GM21786 (cell line): Measurements from ENCODE around the gene UBE3D.
"Not testable (repeated sequence)": the region's sequence is repeated elsewhere in the genome, so short reads cannot be mapped to it uniquely, and the experiment has no call there.

Experiments
- ATAC-seq: cut with Tn5 transposase; IDR thresholded peaks from one replicate; pipeline ENCODE4 v1.9.1; 2021; ENCODE audit not compliant: unreplicated experiment

UBE3D gene

DNA sequence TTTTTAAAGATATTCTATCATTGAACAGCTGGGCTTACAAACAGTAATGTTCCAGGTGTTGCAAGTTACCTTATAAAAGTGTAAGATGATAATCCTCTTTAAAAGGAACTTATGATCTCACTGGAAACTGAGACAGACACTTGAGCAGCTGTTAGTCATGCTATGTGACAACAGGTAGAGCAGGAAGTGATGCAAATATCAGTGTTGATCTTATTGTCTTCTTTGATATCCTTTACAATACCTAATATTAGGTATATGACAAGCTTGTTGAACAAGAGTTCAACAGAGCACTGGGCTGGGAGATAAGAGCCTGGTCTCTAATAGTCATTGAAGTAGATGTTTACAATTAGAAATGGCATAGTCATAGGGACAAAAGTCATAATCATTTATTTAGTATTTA is 150.0 kb downstream of the UBE3D start:
- no peak for ATAC-seq

DNA sequence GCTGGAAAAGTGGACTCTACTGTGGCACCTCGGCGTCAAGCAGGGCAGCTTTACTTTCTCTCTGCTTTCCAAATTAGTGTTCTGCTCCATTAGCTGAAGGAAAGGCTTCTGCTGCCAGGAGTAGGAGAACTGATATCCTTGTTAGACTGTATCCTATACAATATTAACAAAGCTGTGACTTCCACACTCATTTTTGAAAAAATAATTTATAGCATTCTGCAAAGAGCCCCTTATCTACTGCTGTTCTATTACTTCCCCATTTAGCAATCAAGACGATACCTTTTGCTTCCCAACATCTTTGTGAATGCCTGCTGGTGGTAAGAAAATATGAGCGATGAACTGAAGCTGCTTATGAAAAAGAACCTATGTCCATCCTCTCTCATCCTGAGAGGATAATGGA is 151.1 kb downstream of the UBE3D start:
- ATAC-seq, result no peak

- no peak for ATAC-seq
These were observed 154.8 kb downstream of the UBE3D start for GRCh38 chr6:82910820-82911219.

DNA sequence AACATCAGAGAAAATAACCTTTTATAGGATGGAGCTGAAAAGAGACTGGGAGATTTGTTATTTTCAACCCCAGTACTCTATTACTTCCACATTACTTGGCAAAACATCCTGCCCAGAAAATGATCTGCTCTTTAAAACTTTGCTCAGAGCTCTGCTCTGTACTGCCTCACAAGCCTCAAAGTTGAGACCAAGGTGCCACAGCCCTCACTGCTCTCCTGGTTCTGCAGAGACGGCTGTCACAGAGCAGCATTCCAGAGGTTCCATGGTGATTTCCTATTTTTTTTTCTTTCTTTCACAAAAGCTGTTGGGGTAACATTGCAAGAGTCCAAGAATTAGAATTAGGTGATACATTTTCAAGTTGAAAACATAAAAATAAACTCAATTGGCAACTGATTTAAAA is 155.2 kb downstream of the UBE3D start:
- ATAC-seq, result no peak

DNA sequence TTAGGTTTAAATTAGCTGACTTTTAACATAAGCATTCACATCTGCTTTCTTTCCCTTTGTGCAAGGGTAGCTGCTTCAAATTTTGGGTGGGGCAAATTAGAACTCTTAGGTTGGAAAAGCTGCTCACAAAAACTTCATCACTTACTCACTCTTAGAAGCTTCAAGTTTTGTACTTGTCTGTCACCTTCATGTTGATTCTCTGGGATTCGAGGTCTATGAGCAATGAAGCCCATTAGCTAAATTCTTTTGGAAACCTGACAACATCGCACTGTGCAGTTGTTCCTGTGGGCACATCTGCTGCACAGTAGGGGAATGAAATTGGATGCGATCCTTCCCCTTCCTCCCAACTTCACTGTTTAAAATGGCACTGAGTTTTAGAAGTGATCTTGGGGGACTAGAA is 156.1 kb downstream of the UBE3D start:
- no peak for ATAC-seq

DNA sequence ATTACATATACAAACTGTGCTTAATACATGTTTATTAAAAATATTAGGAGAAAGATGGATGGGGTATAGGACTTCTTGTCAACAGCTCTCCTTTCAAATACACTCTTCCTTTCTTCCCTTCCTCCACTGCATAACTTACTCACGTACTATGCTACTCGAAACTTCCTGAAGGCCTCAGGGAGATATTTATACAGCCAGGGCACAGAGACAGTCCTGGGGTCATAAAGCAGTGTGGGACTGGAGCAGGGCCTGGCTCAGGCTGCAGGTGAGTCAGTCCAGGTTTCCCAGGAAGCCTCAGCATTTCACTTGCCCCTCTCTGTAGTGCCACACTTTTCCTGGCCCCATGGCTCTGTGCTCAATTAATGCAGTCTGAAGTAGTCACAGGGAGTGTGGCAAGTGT is 157.0 kb downstream of the UBE3D start:
- ATAC-seq, result no peak

GRCh38 chr6:82906951-82907350 is 158.7 kb downstream of the UBE3D start:
- ATAC-seq, result no peak

DNA sequence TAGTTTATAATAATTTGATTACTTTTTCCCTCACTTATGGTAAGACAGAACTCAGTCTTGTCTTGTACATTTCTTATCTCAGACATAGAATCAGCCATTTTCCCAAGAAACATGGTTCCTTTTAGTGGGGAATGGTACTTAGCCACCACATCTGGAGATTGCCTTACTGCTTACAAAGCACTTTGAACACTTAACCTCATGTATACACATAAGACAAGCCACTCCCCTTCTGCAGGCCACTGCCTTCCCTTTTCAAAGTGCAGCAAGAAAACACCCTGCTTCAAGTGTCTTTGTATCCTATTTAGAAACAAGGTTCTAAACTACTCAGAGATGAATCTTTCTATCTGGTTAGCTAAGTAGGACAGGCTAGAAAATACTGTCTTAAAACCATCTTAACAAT is 159.2 kb downstream of the UBE3D start:
- no peak for ATAC-seq

GRCh38 chr6:82904860-82905259 is 160.8 kb downstream of the UBE3D start:
- ATAC-seq, result no peak

- ATAC-seq, result no peak
These were observed 161.4 kb downstream of the UBE3D start for GRCh38 chr6:82904257-82904656.

DNA sequence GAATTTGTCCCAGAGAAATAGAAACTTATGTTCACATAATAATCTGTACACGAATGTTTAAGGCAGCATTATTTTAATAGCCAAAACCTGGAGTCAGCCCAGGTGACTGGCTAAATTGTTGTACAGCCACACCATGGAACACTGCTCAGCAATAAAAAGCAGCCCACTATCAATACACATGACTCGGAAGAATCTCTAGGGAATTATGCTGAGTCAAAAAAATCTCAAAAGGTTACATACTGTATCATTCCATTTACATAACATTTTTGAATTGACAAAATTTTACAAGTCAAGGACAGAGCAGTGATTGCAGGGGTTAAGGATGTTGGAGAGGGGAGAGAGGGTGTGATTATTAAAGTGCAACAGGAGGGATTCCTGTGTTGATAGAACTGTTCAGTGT is 163.4 kb downstream of the UBE3D start:
- no peak for ATAC-seq

GRCh38 chr6:82894653-82895259 is 170.9 kb downstream of the UBE3D start:
- no peak for ATAC-seq

- no peak for ATAC-seq
These were observed 171.6 kb downstream of the UBE3D start for GRCh38 chr6:82893889-82894652.

DNA sequence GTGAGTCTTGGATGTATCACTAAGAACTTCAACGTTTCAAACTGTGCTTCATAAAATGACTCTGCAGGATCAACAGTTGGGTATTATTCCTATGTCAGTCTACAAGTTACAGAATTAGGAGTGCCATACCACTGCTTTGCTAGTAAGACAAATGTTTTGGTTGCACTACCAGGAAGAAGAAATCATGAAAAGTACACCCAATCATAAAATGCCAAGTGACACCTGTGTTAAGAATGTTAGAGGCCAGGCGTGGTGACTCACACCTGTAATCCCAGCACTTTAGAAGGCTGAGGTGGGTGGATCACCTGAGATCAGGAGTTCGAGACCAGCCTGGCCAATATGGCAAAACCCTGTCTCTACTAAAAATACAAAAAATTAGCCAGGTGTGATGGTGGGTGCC is 174.1 kb downstream of the UBE3D start:
- not testable (repeated sequence) for ATAC-seq

- no peak for ATAC-seq
These were observed 174.6 kb downstream of the UBE3D start for GRCh38 chr6:82891076-82891475.

DNA sequence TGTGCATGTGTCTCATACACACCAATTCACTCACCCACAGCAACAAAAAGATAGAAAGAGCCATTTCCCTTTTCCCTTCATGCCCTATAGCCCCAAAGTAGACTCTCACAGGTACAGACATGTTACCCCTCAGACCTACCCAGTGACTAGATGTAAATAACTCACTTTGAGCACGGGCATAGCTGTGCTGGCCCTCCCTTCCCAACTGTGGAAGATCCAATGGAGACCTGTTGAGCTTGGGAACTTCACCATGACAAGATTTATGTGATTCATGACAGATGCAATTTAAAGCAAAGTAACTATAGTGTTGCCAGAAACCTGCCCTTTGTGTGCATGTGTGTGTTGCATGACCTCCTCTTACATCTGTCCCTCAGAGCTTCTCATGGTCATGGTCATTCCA is 175.4 kb downstream of the UBE3D start:
- no peak for ATAC-seq

DNA sequence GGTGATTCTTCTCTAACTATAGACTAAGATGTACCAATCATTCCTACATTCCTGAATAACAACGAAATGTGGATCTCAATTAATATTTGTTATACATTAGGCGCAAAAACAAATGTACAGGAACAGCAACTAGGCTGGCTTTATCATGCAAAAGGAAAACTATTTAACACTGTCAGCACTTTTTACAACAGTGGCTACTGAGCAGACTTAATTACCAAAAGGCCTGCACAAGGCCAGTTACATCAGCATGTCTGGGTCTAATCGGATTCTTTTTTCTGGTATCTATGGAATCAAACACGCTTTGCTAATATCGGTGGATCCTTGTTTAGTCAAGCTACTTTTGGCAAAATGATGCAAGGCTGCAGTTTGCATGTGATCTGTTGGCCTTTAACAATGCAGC is 176.5 kb downstream of the UBE3D start:
- ATAC-seq, result no peak

- no peak for ATAC-seq
These were observed 183.1 kb downstream of the UBE3D start for GRCh38 chr6:82882363-82883023.

DNA sequence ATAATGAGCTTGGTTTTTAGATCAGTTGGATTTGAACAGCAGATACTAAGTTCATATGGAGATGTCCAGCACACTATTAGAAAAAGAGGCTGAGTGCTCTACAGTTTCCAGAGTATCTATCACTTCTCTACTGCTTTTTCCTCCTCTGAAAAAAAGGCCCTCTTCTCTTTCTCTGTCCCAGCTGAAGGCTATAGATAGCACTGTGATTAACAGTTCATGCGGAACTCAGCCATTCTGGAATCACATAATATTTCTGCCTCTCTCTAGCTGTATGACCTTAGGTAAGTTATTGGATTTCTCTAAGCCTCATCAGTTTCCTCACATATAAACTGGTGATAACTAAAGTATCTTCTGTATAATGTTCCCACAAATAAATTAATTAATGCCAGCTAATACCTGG is 184.1 kb downstream of the UBE3D start:
- ATAC-seq, result no peak

DNA sequence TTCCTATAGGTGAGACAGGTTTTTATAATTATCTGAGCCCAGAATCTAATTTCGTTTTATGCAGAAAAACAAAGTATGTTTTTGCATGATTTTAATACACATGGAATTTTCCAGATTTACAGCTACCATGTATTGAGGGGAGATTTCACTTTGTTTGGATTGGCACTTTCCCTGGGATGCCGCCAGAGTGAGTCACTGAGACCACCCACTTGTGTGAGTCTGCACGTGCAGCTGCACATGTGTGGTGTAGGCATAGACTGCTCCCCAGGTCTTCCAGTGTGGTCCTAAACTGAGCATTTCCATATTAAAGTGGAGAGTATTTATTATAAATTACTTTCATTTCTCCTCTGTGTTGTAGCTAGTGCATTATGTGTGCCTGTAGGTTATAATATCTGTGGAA is 186.8 kb downstream of the UBE3D start:
- no peak for ATAC-seq

- ATAC-seq, result no peak
These were observed 188.1 kb downstream of the UBE3D start for GRCh38 chr6:82877213-82878195.
